Activated CD4-positive, alpha-beta T cell treated with anti-CD3 and anti-CD28 coated beads for 48 hours (primary cell): ENCODE data around the gene PEX14.

ENCODE experiments used
- DNase-seq: peaks from one replicate; pipeline ENCODE4 v3.0.0-alpha.2; 2020

The PEX14 gene

GRCh38 chr1:10521537-10522157, 46.9 kb downstream of the PEX14 start:
- DNase-seq: no peak

- DNase-seq: no peak
Observed at GRCh38 chr1:10522322-10522860, 47.6 kb downstream of the PEX14 start.

GRCh38 chr1:10525208-10525607, 50.5 kb downstream of the PEX14 start:
- no peak for DNase-seq

GRCh38 chr1:10528066-10529014, 53.6 kb downstream of the PEX14 start:
- DNase-seq: no peak

- DNase-seq: no peak
Observed at GRCh38 chr1:10529091-10529490, 54.3 kb downstream of the PEX14 start.

- no peak for DNase-seq
Observed at GRCh38 chr1:10529765-10530164, 55.0 kb downstream of the PEX14 start.

- DNase-seq: no peak
Observed at GRCh38 chr1:10530281-10530740, 55.6 kb downstream of the PEX14 start.

- DNase-seq: no peak
Observed at GRCh38 chr1:10530756-10531495, 56.2 kb downstream of the PEX14 start.

GRCh38 chr1:10532362-10532761, 57.6 kb downstream of the PEX14 start:
- no peak for DNase-seq

GRCh38 chr1:10534519-10534918, 59.8 kb downstream of the PEX14 start:
- DNase-seq: no peak

- DNase-seq: no peak
Observed at GRCh38 chr1:10536133-10536770, 61.5 kb downstream of the PEX14 start.

- no peak for DNase-seq
Observed at GRCh38 chr1:10537082-10537766, 62.5 kb downstream of the PEX14 start.

- no peak for DNase-seq
Observed at GRCh38 chr1:10538646-10539355, 64.1 kb downstream of the PEX14 start.

- DNase-seq: no peak
Observed at GRCh38 chr1:10539411-10540043, 64.8 kb downstream of the PEX14 start.

GRCh38 chr1:10540277-10541005, 65.7 kb downstream of the PEX14 start:
- no peak for DNase-seq

- no peak for DNase-seq
Observed at GRCh38 chr1:10541286-10541685, 66.5 kb downstream of the PEX14 start.

GRCh38 chr1:10544239-10544638, 69.5 kb downstream of the PEX14 start:
- DNase-seq: no peak

GRCh38 chr1:10546896-10547295, 72.1 kb downstream of the PEX14 start:
- no peak for DNase-seq

- DNase-seq: no peak
Observed at GRCh38 chr1:10549904-10550664, 75.3 kb downstream of the PEX14 start.
